AG04449 (cell line): ENCODE results near the gene FER1L5.

Experiments
- CTCF ChIA-PET: fragments of 350-600 bp; formaldehyde crosslinking; extraction: SDS; loops from one replicate; lab custom pipeline; 2021; ENCODE audit warnings: antibody characterized with exemption; lab: Yijun Ruan, JAX
- POLR2A ChIA-PET: fragments of 400-600, 350-600 bp; formaldehyde crosslinking; extraction: SDS; loops from one replicate; lab custom pipeline; 2020; ENCODE audit warnings: antibody characterized with exemption, inconsistent platforms; lab: Yijun Ruan, JAX
- DNase-seq: peaks from one replicate; pipeline ENCODE4 v3.0.0-alpha.2; 2010; ENCODE audit warnings: low read depth, low spot score
- H3K4me3 ChIP-seq: 2 replicates; pipeline ENCODE4 v1.5.1; 2011; ENCODE audit warnings: low read depth, mild to moderate bottlenecking, control low read depth, low read length
- CTCF ChIP-seq: IDR thresholded peaks from one replicate; pipeline ENCODE4 v1.5.1; 2011; ENCODE audit warnings: mild to moderate bottlenecking, moderate library complexity, low read length, control low read depth, inconsistent platforms; ENCODE audit not compliant: insufficient read depth; ENCODE audit errors: missing control alignments

FER1L5 gene

GRCh38 chr2:96680561-96681141 lies 38.1 kb downstream of the FER1L5 start:
- TF ChIP-seq CTCF = no peak
- H3K4me3 ChIP-seq = no peak overlapping the region
- DNase-seq = no peak
- ChIA-PET POLR2A (no interaction called here), CTCF (no interaction called here)

- no peak for DNase-seq
- no peak overlapping the region for H3K4me3 ChIP-seq
- ChIA-PET POLR2A (no interaction called here), CTCF (interaction anchor here (1.1 kb wide), 1 partner anchor 80 kb away, joined by 3 read pairs; no protein-coding TSS in a partner anchor)
- no peak for TF ChIP-seq CTCF
Observed at GRCh38 chr2:96681540-96681939, 39.0 kb downstream of the FER1L5 start.

- ChIA-PET POLR2A (no interaction called here), CTCF (no interaction called here)
- DNase-seq = no peak
- no peak overlapping the region for H3K4me3 ChIP-seq
- TF ChIP-seq CTCF = no peak
Observed at GRCh38 chr2:96683307-96683706, 40.7 kb downstream of the FER1L5 start.

- DNase-seq = no peak
- H3K4me3 ChIP-seq = no peak overlapping the region
- ChIA-PET CTCF (no interaction called here), POLR2A (no interaction called here)
- TF ChIP-seq CTCF = no peak
Observed at GRCh38 chr2:96683972-96684820, 41.6 kb downstream of the FER1L5 start.

GRCh38 chr2:96684883-96685576 lies 42.5 kb downstream of the FER1L5 start:
- no peak for TF ChIP-seq CTCF
- no peak for DNase-seq
- ChIA-PET CTCF (no interaction called here), POLR2A (no interaction called here)
- H3K4me3 ChIP-seq = no peak overlapping the region
